OCI-LY1 (cell line): ENCODE results near the gene DYRK1A.

ENCODE experiments used
- H2AFZ ChIP-seq: fragments of 200-600 bp; sonication (generic), shearing (Covaris generic); 2 replicates; pipeline ENCODE4 v1.6.0; 2014; ENCODE audit warnings: antibody characterized with exemption, mild to moderate bottlenecking, low read length
- H3F3A ChIP-seq: fragments of 200-600 bp; sonication (generic), shearing (Covaris generic); 2 replicates; pipeline ENCODE4 v1.6.0; 2014; ENCODE audit warnings: mild to moderate bottlenecking, antibody characterized with exemption, low read length, moderate library complexity; ENCODE audit not compliant: insufficient read depth
- H3K27ac ChIP-seq: fragments of 200-600 bp; sonication (generic); 2 replicates; pipeline ENCODE4 v1.5.1; 2014; ENCODE audit warnings: low read length, mixed run types, mild to moderate bottlenecking, low read depth; ENCODE audit not compliant: poor library complexity, severe bottlenecking
- H3K27me3 ChIP-seq: fragments of 200-600 bp; sonication (generic); 2 replicates; pipeline ENCODE4 v1.6.0; 2014; ENCODE audit warnings: antibody characterized with exemption, mild to moderate bottlenecking, low read length, moderate library complexity; ENCODE audit not compliant: insufficient read depth
- H3K36me3 ChIP-seq: fragments of 200-600 bp; sonication (generic); 2 replicates; pipeline ENCODE4 v1.6.1; 2014; ENCODE audit warnings: mild to moderate bottlenecking, antibody characterized with exemption, low read length, moderate library complexity, mixed read lengths; ENCODE audit not compliant: insufficient read depth
- H3K4me1 ChIP-seq: fragments of 200-600 bp; sonication (generic); 2 replicates; pipeline ENCODE4 v1.5.1; 2014; ENCODE audit warnings: mild to moderate bottlenecking, low read length, moderate library complexity; ENCODE audit not compliant: insufficient read depth, severe bottlenecking
- H3K4me2 ChIP-seq: fragments of 200-600 bp; sonication (generic), shearing (Covaris generic); 2 replicates; pipeline ENCODE4 v1.6.1; 2014; ENCODE audit warnings: low read length
- H3K4me3 ChIP-seq: fragments of 200-600 bp; sonication (generic); 2 replicates; pipeline ENCODE4 v1.5.1; 2014; ENCODE audit warnings: low read length, low read depth, mild to moderate bottlenecking, mixed read lengths; ENCODE audit not compliant: poor library complexity, severe bottlenecking
- H3K79me2 ChIP-seq: fragments of 200-600 bp; shearing (Covaris generic); 2 replicates; pipeline ENCODE4 v1.6.1; 2016; ENCODE audit warnings: mixed run types, low read length, mixed read lengths; ENCODE audit not compliant: insufficient read depth
- H3K9ac ChIP-seq: fragments of 200-600 bp; sonication (generic), shearing (Covaris generic); 2 replicates; pipeline ENCODE4 v1.6.1; 2014; ENCODE audit warnings: mild to moderate bottlenecking, low read length, mixed read lengths
- H3K9me2 ChIP-seq: fragments of 200-600 bp; sonication (generic), shearing (Covaris generic); 2 replicates; pipeline ENCODE4 v1.6.1; 2014; ENCODE audit warnings: low read depth, mild to moderate bottlenecking, low read length, mixed read lengths
- H3K9me3 ChIP-seq: fragments of 200-600 bp; shearing (Covaris generic); 2 replicates; pipeline ENCODE4 v1.6.1; 2014; ENCODE audit warnings: low read length, mixed read lengths
- H4K20me1 ChIP-seq: fragments of 200-600 bp; sonication (generic), shearing (Covaris generic); 2 replicates; pipeline ENCODE4 v1.6.0; 2016; ENCODE audit warnings: mild to moderate bottlenecking, low read length; ENCODE audit not compliant: insufficient read depth
- EZH2 ChIP-seq: fragments of 200-600 bp; sonication (generic), shearing (Covaris generic); IDR thresholded peaks from 2 replicates; pipeline ENCODE4 v1.8.0; 2017; ENCODE audit warnings: borderline replicate concordance, mixed run types, mild to moderate bottlenecking, antibody characterized with exemption, low read length, moderate library complexity, mixed read lengths
- TF ChIP-seq, protein P1 (sequence below): fragments of 200-600 bp; sonication (generic), shearing (Covaris generic); IDR thresholded peaks from 2 replicates; pipeline ENCODE4 v1.5.1; 2017; ENCODE audit warnings: mild to moderate bottlenecking, antibody characterized with exemption, low read length, moderate library complexity, mixed read lengths

The DYRK1A gene

GRCh38 chr21:37339552-37339939 lies 27.0 kb upstream of the DYRK1A start:
- H3K4me1 ChIP-seq, result no peaks in the 10 kb centered on the region
- no peaks in the 10 kb centered on the region; the same call in 1 of the 2 replicates for H3K9me3 ChIP-seq
- no peak overlapping the region for H3K4me3 ChIP-seq
- no peak overlapping the region for H3K9ac ChIP-seq
- no peaks in the 10 kb centered on the region for H4K20me1 ChIP-seq
- peaks cover 5% of the 10 kb centered on the region; the same call in 1 of the 2 replicates for H3K27me3 ChIP-seq
- H3F3A ChIP-seq, result no peaks in the 10 kb centered on the region
- no peak overlapping the region for H3K27ac ChIP-seq
- no peak overlapping the region for H2AFZ ChIP-seq
- H3K4me2 ChIP-seq, result no peak overlapping the region
- H3K9me2 ChIP-seq, result no peaks in the 10 kb centered on the region
- no peaks in the 10 kb centered on the region for H3K36me3 ChIP-seq
- TF ChIP-seq, protein P1, sequence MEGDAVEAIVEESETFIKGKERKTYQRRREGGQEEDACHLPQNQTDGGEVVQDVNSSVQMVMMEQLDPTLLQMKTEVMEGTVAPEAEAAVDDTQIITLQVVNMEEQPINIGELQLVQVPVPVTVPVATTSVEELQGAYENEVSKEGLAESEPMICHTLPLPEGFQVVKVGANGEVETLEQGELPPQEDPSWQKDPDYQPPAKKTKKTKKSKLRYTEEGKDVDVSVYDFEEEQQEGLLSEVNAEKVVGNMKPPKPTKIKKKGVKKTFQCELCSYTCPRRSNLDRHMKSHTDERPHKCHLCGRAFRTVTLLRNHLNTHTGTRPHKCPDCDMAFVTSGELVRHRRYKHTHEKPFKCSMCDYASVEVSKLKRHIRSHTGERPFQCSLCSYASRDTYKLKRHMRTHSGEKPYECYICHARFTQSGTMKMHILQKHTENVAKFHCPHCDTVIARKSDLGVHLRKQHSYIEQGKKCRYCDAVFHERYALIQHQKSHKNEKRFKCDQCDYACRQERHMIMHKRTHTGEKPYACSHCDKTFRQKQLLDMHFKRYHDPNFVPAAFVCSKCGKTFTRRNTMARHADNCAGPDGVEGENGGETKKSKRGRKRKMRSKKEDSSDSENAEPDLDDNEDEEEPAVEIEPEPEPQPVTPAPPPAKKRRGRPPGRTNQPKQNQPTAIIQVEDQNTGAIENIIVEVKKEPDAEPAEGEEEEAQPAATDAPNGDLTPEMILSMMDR, result no peak
- no peaks in the 10 kb centered on the region for H3K79me2 ChIP-seq

- H3K4me2 ChIP-seq, result no peak overlapping the region
- H3K79me2 ChIP-seq, result no peaks in the 10 kb centered on the region
- H2AFZ ChIP-seq, result no peak overlapping the region
- no peaks in the 10 kb centered on the region for H3K9me2 ChIP-seq
- H3K9ac ChIP-seq, result no peak overlapping the region
- H3K36me3 ChIP-seq, result no peaks in the 10 kb centered on the region
- H3K27ac ChIP-seq, result no peak overlapping the region
- H3F3A ChIP-seq, result no peaks in the 10 kb centered on the region
- H3K4me1 ChIP-seq, result no peaks in the 10 kb centered on the region
- TF ChIP-seq EZH2, result no peak
- TF ChIP-seq, protein P1, result no peak
- peaks cover 5% of the 10 kb centered on the region; the same call in 1 of the 2 replicates for H3K27me3 ChIP-seq
- H3K4me3 ChIP-seq, result no peak overlapping the region
- no peaks in the 10 kb centered on the region; the same call in 1 of the 2 replicates for H3K9me3 ChIP-seq
- H4K20me1 ChIP-seq, result no peaks in the 10 kb centered on the region
Measured at GRCh38 chr21:37341254-37341960, 25.2 kb upstream of the DYRK1A start.

DNA sequence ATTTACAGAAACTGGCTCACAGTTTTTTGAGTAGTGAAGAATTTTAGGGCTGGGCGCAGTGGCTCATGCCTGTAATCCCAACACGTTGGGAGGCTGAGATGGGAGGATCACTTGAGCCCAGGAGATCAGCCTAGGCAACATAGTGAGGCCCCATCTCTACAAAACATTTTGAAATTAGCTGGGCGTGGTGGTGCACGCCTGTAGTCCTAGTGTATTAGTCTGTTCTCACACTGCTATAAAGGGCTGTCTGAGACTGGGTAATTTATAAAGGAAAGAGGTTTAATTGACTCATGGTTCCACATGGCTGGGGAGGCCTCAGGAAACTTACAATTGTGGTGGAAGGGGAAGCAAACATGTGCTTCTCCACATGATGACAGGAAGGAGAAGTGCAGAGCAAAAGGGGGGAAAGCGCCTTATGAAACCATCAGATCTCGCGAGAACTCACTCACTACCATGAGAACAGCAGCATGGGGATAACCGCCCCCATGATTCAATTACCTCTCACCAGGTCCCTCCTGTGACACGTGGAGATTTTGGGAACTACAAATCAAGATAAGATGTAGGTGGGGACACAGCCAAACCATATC lies 24.4 kb upstream of the DYRK1A start:
- no peaks in the 10 kb centered on the region for H4K20me1 ChIP-seq
- H3K27me3 ChIP-seq, result peaks cover 5% of the 10 kb centered on the region; the same call in 1 of the 2 replicates
- no peaks in the 10 kb centered on the region for H3F3A ChIP-seq
- H3K9ac ChIP-seq, result no peak overlapping the region
- no peaks in the 10 kb centered on the region for H3K36me3 ChIP-seq
- H3K4me1 ChIP-seq, result no peaks in the 10 kb centered on the region
- no peak overlapping the region for H2AFZ ChIP-seq
- H3K9me3 ChIP-seq, result no peaks in the 10 kb centered on the region; the same call in 1 of the 2 replicates
- TF ChIP-seq, protein P1, result no peak
- TF ChIP-seq EZH2, result no peak
- no peak overlapping the region for H3K4me3 ChIP-seq
- no peak overlapping the region for H3K4me2 ChIP-seq
- H3K79me2 ChIP-seq, result no peaks in the 10 kb centered on the region
- H3K9me2 ChIP-seq, result no peaks in the 10 kb centered on the region
- H3K27ac ChIP-seq, result no peak overlapping the region
